ENCODE results near the gene POPDC3.
"Not testable (repeated sequence)": the region's sequence is repeated elsewhere in the genome, so short reads cannot be mapped to it uniquely, and the experiment has no call there.

POPDC3 gene

GRCh38 chr6:105179244-105180065 lies at the start of gene POPDC3:
TSS of gene POPDC3 (minus strand) at chr6:105180014. CDS start at chr6:105161909, 18,105 bp downstream.
- no peak for DNase-seq (ENCODE audit: low read depth in 2 of 2)

- DNase-seq (ENCODE audit: low read depth in 2 of 2): no peak
Measured at GRCh38 chr6:105227295-105227767, 47.5 kb upstream of the POPDC3 start.

- DNase-seq (ENCODE audit: low read depth in 2 of 2): no peak
Measured at GRCh38 chr6:105226598-105227294, 46.9 kb upstream of the POPDC3 start.

- no peak for DNase-seq (ENCODE audit: low read depth in 2 of 2)
Measured at GRCh38 chr6:105223242-105223641, 43.4 kb upstream of the POPDC3 start.

- DNase-seq (ENCODE audit: low read depth in 2 of 2): not testable (repeated sequence)
Measured at GRCh38 chr6:105221219-105221618, 41.4 kb upstream of the POPDC3 start.

GRCh38 chr6:105220186-105220585 lies 40.4 kb upstream of the POPDC3 start:
- DNase-seq (ENCODE audit: low read depth in 2 of 2): no peak

- DNase-seq (ENCODE audit: low read depth in 2 of 2): not testable (repeated sequence)
Measured at GRCh38 chr6:105219218-105219617, 39.4 kb upstream of the POPDC3 start.

GRCh38 chr6:105215506-105215905 lies 35.7 kb upstream of the POPDC3 start:
- DNase-seq (ENCODE audit: low read depth in 2 of 2): no peak

GRCh38 chr6:105214668-105215067 lies 34.9 kb upstream of the POPDC3 start:
- DNase-seq (ENCODE audit: low read depth in 2 of 2): no peak

- no peak for DNase-seq (ENCODE audit: low read depth in 2 of 2)
Measured at GRCh38 chr6:105213272-105213671, 33.5 kb upstream of the POPDC3 start.

- DNase-seq (ENCODE audit: low read depth in 2 of 2): no peak
Measured at GRCh38 chr6:105212587-105212986, 32.8 kb upstream of the POPDC3 start.

GRCh38 chr6:105211831-105212230 lies 32.0 kb upstream of the POPDC3 start:
- DNase-seq (ENCODE audit: low read depth in 2 of 2): no peak

GRCh38 chr6:105210932-105211531 lies 31.2 kb upstream of the POPDC3 start:
- DNase-seq (ENCODE audit: low read depth in 2 of 2): no peak

GRCh38 chr6:105209950-105210706 lies 30.3 kb upstream of the POPDC3 start:
- no peak for DNase-seq (ENCODE audit: low read depth in 2 of 2)

- DNase-seq (ENCODE audit: low read depth in 2 of 2): no peak
Measured at GRCh38 chr6:105207524-105208269, 27.9 kb upstream of the POPDC3 start.

- no peak for DNase-seq (ENCODE audit: low read depth in 2 of 2)
Measured at GRCh38 chr6:105204768-105205167, 25.0 kb upstream of the POPDC3 start.

GRCh38 chr6:105204331-105204730 lies 24.5 kb upstream of the POPDC3 start:
- no peak for DNase-seq (ENCODE audit: low read depth in 2 of 2)

GRCh38 chr6:105202486-105202885 lies 22.7 kb upstream of the POPDC3 start:
- no peak for DNase-seq (ENCODE audit: low read depth in 2 of 2)

- no peak for DNase-seq (ENCODE audit: low read depth in 2 of 2)
Measured at GRCh38 chr6:105200133-105200730, 20.4 kb upstream of the POPDC3 start.

- DNase-seq (ENCODE audit: low read depth in 2 of 2): no peak
Measured at GRCh38 chr6:105199711-105200110, 19.9 kb upstream of the POPDC3 start.

- no peak for DNase-seq (ENCODE audit: low read depth in 2 of 2)
Measured at GRCh38 chr6:105196076-105196475, 16.3 kb upstream of the POPDC3 start.

Data from stimulated activated CD8-positive, alpha-beta memory T cell treated with anti-CD3 and anti-CD28 coated beads, Interleukin-7, amount 100 ng/mL, for 1 hour (primary cell).